ENCODE results near the gene MANSC1. TPM values are rescaled to one million over a fixed set of nuclear protein-coding genes. Genes with fewer than 3 reads are reported as not detected.

Gene MANSC1
- total RNA-seq, 1 donor from 2014 or later, result 2.9 TPM

DNA sequence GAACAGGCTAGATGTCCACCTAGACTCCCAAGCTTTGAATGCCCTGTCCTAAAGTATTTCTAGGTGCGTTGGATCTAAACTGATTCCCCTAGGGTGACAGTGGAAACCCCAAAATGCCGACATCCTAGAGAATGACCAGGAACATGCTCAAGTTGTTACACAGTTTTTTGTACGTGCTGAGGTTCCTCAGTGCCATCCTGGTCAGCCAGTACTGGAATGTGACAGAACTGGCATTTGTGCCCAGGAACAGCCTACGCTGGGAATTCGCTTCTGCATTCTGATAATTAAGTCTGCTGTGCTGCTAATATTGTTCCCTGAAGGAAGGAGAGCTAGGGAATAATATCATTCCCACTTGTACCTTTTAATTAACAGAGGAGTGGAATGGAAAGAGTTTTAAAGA is 47.1 kb upstream of the MANSC1 start:
- Histone ChIP-seq H3K9ac (ENCODE audit: low read length) (no peak overlapping the region), H3K36me3 (ENCODE audit: insufficient read depth, low read length) (no peaks in the 10 kb centered on the region), H3K9me3 (ENCODE audit: insufficient read depth, low read depth, low read length) (no peaks in the 10 kb centered on the region), H3K27me3 (ENCODE audit: insufficient read depth, low read length) (no peaks in the 10 kb centered on the region), H2AFZ (ENCODE audit: low read depth, low read length) (no peak overlapping the region), H3K4me3 (ENCODE audit: insufficient read depth, low read depth, low read length) (no peak overlapping the region), H3K4me2 (ENCODE audit: low read length) (no peak overlapping the region), H3K79me2 (ENCODE audit: insufficient read depth, low read length) (no peaks in the 10 kb centered on the region), H3K4me1 (ENCODE audit: insufficient read depth, low read length) (peaks cover 17% of the 10 kb centered on the region), H3K27ac (ENCODE audit: low read depth, low read length) (peak overlapping the region; percentile 65), H4K20me1 (ENCODE audit: insufficient read depth, low read length) (no peaks in the 10 kb centered on the region)
- no peak overlapping the region for H3K27ac Mint-ChIP-seq (ENCODE audit: unreplicated experiment)
- DNase-seq (ENCODE audit: low read depth) (no peak), FAIRE-seq (no peak)
- H3K27me3 Mint-ChIP-seq (ENCODE audit: low read depth, unreplicated experiment), result no peaks in the 10 kb centered on the region
- H3K4me1 Mint-ChIP-seq (ENCODE audit: low read depth, unreplicated experiment), result peaks cover 11% of the 10 kb centered on the region
- TF ChIP-seq, protein P1, sequence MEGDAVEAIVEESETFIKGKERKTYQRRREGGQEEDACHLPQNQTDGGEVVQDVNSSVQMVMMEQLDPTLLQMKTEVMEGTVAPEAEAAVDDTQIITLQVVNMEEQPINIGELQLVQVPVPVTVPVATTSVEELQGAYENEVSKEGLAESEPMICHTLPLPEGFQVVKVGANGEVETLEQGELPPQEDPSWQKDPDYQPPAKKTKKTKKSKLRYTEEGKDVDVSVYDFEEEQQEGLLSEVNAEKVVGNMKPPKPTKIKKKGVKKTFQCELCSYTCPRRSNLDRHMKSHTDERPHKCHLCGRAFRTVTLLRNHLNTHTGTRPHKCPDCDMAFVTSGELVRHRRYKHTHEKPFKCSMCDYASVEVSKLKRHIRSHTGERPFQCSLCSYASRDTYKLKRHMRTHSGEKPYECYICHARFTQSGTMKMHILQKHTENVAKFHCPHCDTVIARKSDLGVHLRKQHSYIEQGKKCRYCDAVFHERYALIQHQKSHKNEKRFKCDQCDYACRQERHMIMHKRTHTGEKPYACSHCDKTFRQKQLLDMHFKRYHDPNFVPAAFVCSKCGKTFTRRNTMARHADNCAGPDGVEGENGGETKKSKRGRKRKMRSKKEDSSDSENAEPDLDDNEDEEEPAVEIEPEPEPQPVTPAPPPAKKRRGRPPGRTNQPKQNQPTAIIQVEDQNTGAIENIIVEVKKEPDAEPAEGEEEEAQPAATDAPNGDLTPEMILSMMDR (IDR thresholded peaks at IDR 0.05; ENCODE audit: insufficient read depth, low read depth, low read length), result no peak
- no peak for TF ChIP-seq EZH2 (IDR thresholded peaks at IDR 0.05; ENCODE audit: insufficient read depth, low read length)
- no peaks in the 10 kb centered on the region for H3K9me3 Mint-ChIP-seq (ENCODE audit: unreplicated experiment)
- H3K4me3 Mint-ChIP-seq (ENCODE audit: unreplicated experiment), result no peak overlapping the region
- peaks cover 2% of the 10 kb centered on the region for H3K36me3 Mint-ChIP-seq (ENCODE audit: low read depth, unreplicated experiment)

DNA sequence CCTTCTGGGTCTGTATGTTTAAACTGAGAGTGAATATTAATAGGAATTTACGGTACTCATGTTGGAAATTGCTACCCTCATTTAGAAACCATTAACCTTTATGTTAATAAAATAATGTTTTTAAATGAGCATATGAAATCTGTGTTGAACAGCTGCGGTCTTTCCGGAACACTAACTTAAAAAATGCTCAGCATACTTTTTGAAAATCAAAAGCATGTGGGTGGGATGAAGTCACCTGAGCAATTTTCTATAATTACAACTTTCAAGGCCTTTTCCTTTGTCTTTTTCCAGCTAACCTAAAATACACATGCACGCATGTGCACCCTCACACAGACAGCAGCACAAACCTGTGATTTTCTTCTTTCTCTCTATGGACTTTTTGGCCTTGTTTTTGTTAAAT is 46.7 kb upstream of the MANSC1 start:
- Histone ChIP-seq H3K27me3 (ENCODE audit: insufficient read depth, low read length) (no peaks in the 10 kb centered on the region), H3K4me2 (ENCODE audit: low read length) (no peak overlapping the region), H3K36me3 (ENCODE audit: insufficient read depth, low read length) (no peaks in the 10 kb centered on the region), H3K27ac (ENCODE audit: low read depth, low read length) (no peak overlapping the region), H4K20me1 (ENCODE audit: insufficient read depth, low read length) (no peaks in the 10 kb centered on the region), H2AFZ (ENCODE audit: low read depth, low read length) (no peak overlapping the region), H3K79me2 (ENCODE audit: insufficient read depth, low read length) (no peaks in the 10 kb centered on the region), H3K4me1 (ENCODE audit: insufficient read depth, low read length) (peaks cover 17% of the 10 kb centered on the region), H3K4me3 (ENCODE audit: insufficient read depth, low read depth, low read length) (no peak overlapping the region), H3K9me3 (ENCODE audit: insufficient read depth, low read depth, low read length) (no peaks in the 10 kb centered on the region), H3K9ac (ENCODE audit: low read length) (no peak overlapping the region)
- no peak overlapping the region for H3K27ac Mint-ChIP-seq (ENCODE audit: unreplicated experiment)
- H3K4me3 Mint-ChIP-seq (ENCODE audit: unreplicated experiment), result no peak overlapping the region
- no peaks in the 10 kb centered on the region for H3K27me3 Mint-ChIP-seq (ENCODE audit: low read depth, unreplicated experiment)
- no peaks in the 10 kb centered on the region for H3K9me3 Mint-ChIP-seq (ENCODE audit: unreplicated experiment)
- H3K36me3 Mint-ChIP-seq (ENCODE audit: low read depth, unreplicated experiment), result peaks cover 2% of the 10 kb centered on the region
- no peak for DNase-seq (ENCODE audit: low read depth)
- H3K4me1 Mint-ChIP-seq (ENCODE audit: low read depth, unreplicated experiment), result peaks cover 11% of the 10 kb centered on the region
- TF ChIP-seq, protein P1 (IDR thresholded peaks at IDR 0.05; ENCODE audit: insufficient read depth, low read depth, low read length), result no peak
- TF ChIP-seq EZH2 (IDR thresholded peaks at IDR 0.05; ENCODE audit: insufficient read depth, low read length), result no peak
- no peak for FAIRE-seq

DNA sequence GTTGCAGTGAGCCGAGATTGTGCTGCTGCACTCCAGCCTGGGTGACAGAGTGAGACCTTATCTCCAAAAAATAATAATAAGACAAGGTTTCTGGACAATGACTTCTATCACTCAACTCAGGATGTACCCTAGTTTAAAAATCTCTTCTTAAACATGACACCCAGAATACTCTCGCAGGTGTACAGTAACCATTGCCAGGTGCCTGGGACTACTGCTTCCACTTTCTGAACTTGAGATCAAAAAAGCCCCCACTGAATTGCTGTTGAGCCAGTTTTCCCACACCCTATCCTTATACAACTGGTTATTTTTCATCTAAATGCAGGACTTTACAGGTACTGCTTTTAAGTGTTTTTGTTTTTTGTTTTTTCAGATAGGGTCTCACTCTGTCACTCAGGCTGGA is 43.1 kb upstream of the MANSC1 start:
- FAIRE-seq (no peak), DNase-seq (ENCODE audit: low read depth) (no peak)
- H3K4me3 Mint-ChIP-seq (ENCODE audit: unreplicated experiment), result no peak overlapping the region
- Histone ChIP-seq H3K9ac (ENCODE audit: low read length) (no peak overlapping the region), H3K4me2 (ENCODE audit: low read length) (no peak overlapping the region), H3K27me3 (ENCODE audit: insufficient read depth, low read length) (no peaks in the 10 kb centered on the region), H3K79me2 (ENCODE audit: insufficient read depth, low read length) (no peaks in the 10 kb centered on the region), H3K4me1 (ENCODE audit: insufficient read depth, low read length) (peaks cover 10% of the 10 kb centered on the region), H3K9me3 (ENCODE audit: insufficient read depth, low read depth, low read length) (no peaks in the 10 kb centered on the region), H4K20me1 (ENCODE audit: insufficient read depth, low read length) (no peaks in the 10 kb centered on the region), H3K4me3 (ENCODE audit: insufficient read depth, low read depth, low read length) (no peak overlapping the region), H3K36me3 (ENCODE audit: insufficient read depth, low read length) (no peaks in the 10 kb centered on the region), H3K27ac (ENCODE audit: low read depth, low read length) (no peak overlapping the region), H2AFZ (ENCODE audit: low read depth, low read length) (no peak overlapping the region)
- H3K36me3 Mint-ChIP-seq (ENCODE audit: low read depth, unreplicated experiment), result peaks cover 5% of the 10 kb centered on the region
- H3K27me3 Mint-ChIP-seq (ENCODE audit: low read depth, unreplicated experiment), result no peaks in the 10 kb centered on the region
- H3K4me1 Mint-ChIP-seq (ENCODE audit: low read depth, unreplicated experiment), result peaks cover 3% of the 10 kb centered on the region
- no peaks in the 10 kb centered on the region for H3K9me3 Mint-ChIP-seq (ENCODE audit: unreplicated experiment)
- TF ChIP-seq, protein P1 (IDR thresholded peaks at IDR 0.05; ENCODE audit: insufficient read depth, low read depth, low read length), result no peak
- TF ChIP-seq EZH2 (IDR thresholded peaks at IDR 0.05; ENCODE audit: insufficient read depth, low read length), result no peak
- H3K27ac Mint-ChIP-seq (ENCODE audit: unreplicated experiment), result no peak overlapping the region

Data from astrocyte (in vitro differentiated cells and primary cell).